ENCODE data around the gene LIN37.
"Not testable (repeated sequence)": the region's sequence is repeated elsewhere in the genome, so short reads cannot be mapped to it uniquely, and the experiment has no call there.

LIN37 gene

DNA sequence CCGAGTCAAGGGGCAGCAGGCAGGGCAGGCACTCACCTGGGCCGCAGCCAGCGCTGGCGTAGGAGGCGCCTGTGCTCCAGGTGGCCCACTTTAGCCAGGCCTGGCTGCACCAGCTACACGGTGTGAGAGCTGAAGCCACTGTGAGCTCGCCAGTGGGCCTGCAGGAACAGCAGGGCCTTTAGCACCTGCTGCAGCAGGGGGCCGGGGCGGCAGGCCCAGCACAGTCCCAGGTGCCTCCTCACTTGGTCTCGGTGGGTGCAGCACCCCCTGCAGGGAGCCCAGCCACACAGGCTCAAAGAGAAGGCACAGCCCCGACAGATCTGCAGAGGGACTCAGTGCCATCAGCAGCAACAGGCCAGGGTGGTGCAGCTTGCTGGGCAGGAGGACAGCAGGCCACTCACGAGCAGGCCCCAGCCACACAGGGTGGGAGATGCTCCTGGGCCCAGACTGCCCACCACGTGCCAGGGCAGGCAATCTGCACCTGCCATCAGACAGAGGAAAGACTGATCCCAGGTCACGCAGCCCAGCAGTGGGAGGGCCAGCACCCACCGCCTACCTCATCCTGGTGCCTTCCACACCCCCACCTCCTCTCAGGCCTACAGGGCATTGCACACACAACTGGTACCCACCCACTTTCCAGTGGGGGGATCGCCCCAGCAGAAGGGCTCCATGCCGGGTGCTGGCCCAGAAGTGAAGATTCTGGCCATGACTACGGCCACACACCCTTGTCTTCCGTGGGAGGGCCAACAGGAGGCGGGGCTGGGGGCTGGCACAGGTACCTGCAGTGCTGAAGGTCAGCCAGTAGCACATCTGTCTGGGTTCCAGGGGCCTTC is 42.8 kb downstream of the LIN37 start:
- no peak for DNase-seq

DNA sequence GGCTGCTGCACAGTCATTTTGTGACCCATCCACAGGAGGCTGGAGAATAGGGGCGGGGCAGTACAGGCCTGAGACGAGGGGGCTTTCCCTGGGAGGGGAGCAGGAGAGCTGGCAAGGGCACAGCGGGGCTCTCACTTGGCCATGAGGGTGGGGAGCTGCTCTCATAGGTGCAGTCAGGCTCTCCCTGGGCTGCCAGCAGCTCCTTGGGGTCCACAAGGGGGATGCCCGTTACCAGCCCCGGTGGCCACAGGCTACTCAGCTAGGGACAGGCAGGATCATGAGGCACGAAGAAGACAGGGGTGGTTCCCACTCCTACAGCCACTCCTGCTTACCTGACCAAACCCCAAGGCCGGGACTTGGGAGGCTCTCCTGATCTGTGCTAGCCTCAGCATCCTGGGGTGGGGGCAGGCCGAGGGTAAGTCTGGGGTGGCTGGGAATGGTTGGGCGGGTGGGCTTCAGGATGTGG is 43.5 kb downstream of the LIN37 start:
- no peak for DNase-seq

- DNase-seq: no peak
Observed at GRCh38 chr19:35792312-35792711, 43.9 kb downstream of the LIN37 start.

GRCh38 chr19:35792888-35793287 is 44.5 kb downstream of the LIN37 start:
- DNase-seq: no peak

- no peak for DNase-seq
Observed at GRCh38 chr19:35793381-35794165, 45.2 kb downstream of the LIN37 start.

DNA sequence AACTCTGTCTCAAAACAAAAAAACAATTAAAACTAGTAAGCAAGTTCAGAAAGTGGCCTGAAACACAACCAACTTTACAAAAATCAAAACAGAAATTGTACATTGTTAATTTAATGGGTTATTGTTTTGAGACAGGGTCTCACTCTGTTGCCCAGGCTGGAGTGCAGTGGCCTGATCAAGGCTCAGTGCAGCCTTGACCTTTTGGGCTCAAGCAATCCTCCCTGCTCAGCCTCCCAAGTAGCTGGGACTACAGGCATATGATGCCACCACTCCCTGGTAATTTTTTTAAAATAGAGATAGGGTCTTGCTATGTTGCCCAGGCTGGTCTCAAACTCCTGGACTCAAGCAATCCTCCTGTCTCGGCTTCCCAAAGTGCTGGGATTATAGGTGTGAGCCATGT is 47.2 kb downstream of the LIN37 start:
- not testable (repeated sequence) for DNase-seq

DNA sequence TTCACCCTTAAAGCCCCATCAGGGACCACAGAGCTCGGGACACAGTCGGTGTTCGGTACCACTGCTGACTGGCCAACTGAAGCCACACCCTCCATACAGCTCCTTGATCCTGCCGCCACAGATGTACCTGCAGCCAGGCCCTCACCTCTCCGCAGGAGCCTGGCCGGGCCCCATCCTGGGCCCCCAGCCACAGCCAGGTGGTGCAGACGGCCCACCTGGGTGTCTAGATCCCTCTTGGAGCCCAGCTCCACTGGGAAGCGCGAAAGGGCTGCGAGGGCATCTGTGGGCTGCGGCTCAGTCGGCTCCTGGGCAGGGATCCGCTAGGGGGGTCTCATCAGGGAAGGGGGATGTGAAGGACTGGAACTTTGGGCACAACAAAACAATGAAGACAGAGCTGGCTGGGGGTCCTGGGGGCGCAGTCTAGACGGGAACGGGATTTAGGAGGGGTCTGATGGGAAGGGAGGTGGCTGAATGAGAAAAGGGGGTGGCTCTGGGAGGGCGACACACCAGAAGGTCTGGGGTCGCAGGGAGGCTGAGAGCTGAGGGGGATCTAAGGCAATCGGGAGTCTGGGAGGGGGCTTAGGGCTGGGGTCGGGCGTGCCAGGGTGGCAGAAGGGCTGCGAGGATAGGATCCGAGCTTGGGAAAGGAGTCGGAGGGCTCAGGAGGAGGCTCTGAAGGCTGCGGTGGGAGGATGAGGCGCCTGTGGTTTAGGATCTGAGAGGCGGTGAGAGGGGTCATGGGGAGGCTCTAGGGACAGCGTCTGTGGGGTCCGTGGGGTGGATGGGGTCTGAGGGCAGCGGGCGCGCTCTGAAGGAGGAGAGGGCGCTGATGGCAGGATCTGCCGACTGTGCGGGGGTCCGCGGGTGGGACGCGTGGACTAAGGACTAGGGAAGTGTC is 48.5 kb downstream of the LIN37 start:
- no peak for DNase-seq

- peak in 1 of 2 donors; percentile 9 for DNase-seq
Observed at GRCh38 chr19:35797663-35798062, 49.3 kb downstream of the LIN37 start.

GRCh38 chr19:35801828-35802227 is 53.5 kb downstream of the LIN37 start:
- DNase-seq: no peak

Data from stimulated activated CD4-positive, alpha-beta T cell treated with anti-CD3 and anti-CD28 coated beads, Interleukin-2, amount 100 ng/mL, for 48 hours (primary cell).